Measurements from ENCODE around the gene MMP24.

DNA sequence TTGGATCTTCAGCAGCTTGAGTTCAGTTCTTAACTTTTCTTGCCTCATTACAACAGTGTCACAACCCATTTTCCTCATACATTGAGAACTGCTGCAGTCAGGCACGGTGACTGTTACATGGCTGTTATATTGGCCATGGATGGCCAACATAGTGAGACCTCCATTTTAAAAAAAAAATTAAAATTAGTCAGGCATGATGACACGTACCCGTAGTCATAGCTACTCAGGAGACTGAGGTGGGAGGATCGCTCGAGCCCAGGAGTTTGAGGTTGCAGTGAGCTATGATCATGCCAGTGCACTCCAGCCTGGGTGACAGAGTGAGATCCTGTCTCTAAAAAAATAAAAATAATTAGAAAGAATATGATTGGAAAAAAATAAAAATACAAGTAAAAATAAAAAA lies 9.9 kb upstream of the MMP24 start:
- TF ChIP-seq POLR2A (IDR thresholded peaks at IDR 0.05; ENCODE audit: low read length) (no peak), GATA1 (IDR thresholded peaks at IDR 0.05; ENCODE audit: low read depth, low read length) (no peak)
